Stimulated activated CD4-positive, alpha-beta T cell treated with anti-CD3 and anti-CD28 coated beads, Interleukin-15, amount 100 ng/mL, for 1 hour (primary cell): Measurements from ENCODE around the gene KLHL22.
A peak's percentile ranks its signal among the peaks of the same experiment; 100 is the strongest.
"Not testable (repeated sequence)": the region's sequence is repeated elsewhere in the genome, so short reads cannot be mapped to it uniquely, and the experiment has no call there.

Experiments
- DNase-seq, 2 donors: peaks; one replicate each; pipeline ENCODE4 v3.0.0-alpha.2; 2020; ENCODE audit warnings: low read depth in 1 of 2, low spot score in 1 of 2

The KLHL22 gene

GRCh38 chr22:20471126-20471833, 24.3 kb downstream of the KLHL22 start:
- no peak for DNase-seq

DNA sequence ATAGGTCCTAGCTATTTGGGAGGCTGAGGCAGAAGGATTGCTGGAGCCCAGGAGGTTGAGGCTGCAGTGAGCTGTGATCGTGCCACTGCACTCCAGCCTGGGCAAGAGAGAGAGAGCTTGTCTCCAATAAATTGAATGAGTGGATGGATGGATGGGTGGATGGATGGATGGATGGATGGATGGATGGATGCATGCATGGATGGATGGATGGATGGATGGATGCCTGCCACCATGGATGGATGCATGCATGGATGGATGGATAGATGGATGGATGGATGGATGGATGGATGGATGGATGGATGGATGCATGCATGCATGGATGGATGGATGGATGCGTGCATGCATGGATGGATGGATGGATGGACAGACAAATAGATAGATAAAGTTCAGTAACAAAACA, 25.1 kb downstream of the KLHL22 start:
- not testable (repeated sequence) for DNase-seq

DNA sequence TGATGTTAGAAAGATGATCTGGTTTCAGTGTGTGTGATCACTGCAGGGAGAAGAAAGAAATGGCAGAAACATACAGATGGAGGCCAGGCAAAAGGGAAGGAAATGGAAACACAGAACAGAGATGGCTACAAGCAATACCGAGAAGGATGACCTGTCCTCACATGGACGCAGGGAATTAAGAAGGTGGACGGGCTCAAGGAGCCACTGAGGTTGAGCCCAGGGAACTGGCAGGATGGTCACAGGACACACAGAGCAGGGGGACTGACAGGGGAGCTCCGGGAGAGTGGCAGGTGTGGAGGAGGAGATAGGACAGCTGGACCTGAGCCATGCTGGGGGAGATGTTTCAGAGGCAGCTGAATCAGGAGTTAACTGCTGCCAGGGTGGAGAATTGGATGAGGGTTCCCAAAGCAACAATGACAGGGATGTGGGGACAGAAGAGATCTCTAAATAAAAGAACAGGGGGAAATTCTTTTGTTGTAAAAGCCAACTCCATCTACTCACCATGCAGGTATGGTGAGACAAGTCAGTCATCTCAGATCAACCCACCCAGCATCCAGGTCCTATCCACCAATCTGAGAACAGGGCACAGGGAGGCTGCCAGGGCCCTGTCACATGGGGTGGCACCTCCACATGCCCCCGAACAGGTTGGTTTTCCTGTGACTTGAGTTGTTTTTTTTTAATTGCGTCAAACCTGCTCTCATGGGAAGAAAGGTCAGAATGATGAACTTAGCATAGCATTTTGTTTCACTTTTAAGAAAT, 26.3 kb downstream of the KLHL22 start:
- DNase-seq = no peak

- DNase-seq = no peak
Measured at GRCh38 chr22:20466659-20467379, 28.8 kb downstream of the KLHL22 start.

GRCh38 chr22:20465759-20466077, 29.9 kb downstream of the KLHL22 start:
- no peak for DNase-seq

- DNase-seq = no peak
Measured at GRCh38 chr22:20464912-20465758, 30.5 kb downstream of the KLHL22 start.

DNA sequence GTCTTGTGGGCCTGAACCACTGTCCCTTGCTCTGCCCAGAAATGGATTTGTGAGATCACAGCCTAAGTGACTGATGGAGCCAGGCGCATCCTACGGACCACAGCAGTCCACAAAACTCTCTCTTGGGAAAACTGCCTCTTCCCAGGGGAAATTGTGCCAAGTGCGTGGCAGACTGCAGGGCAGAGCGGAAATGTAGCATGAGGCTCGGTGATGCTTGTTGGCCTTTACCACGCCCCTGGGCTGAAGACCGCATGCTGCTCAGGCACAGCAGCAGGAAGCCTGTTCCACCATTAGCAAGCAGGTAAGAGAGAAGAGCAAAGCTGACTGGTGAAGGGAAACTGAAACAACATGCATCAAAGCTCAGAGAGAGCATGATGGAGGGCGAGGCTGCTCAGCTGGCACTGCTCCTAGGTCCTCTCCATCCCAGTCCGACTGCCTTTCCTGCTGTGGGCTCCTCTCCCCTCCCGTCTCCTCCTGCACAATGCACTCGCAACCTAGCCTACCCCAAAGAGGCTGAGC, 31.4 kb downstream of the KLHL22 start:
- peak; percentile 26 for DNase-seq

DNA sequence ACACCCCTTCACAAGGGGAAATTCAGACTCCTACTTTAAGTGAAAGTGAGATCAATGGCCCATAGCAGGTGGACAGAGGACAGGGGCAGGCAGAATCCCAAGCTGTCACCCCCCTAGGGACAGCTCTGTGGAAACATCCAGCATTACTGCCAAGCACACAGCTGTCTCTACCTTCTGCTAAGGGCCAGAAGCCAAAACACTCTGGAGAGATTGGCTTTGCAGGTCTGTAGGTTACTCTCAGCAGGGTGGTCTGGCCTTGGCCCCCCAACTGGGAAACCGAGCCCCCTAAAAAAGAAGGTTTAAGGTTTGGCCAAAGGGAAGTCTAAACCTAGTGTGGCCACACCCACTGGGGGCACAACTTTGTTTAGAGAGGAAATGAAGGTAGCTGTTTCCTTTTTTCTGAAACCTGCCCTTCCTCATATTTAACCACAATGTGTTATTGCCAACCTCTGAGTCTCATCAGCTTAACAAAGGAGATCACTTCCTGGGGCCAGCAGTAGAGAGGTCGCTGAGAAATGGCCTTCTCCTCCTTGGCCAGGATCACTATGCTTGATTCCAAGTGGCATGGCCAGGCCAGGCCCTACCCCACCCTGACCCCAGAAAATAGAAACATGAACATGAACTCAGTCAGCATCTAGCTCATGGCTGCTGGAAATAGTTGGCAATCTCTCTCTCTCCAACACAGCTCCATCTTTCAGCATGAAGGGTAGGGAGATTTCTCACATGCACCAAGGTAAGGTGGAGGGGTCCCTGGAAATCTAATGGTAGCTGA, 32.1 kb downstream of the KLHL22 start:
- DNase-seq = no peak

DNA sequence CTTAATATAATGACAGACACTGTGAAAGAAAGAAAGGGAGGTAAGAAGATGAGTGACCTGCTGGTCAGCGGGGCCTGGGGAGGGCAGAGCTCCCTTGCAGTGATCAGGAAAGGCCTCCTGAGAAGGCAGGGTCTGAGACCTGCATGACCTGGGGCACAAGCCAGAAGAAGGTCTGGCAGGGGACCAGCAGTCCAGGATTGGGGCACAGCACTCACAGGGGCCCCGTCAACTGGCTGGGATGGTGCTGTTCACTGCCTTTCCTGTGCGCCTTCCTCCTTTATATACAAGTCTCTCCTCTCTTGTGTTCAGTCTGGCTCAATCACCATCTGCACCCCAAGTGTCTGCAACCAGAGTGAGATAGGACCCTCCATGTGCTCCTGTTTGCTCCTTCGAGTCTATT, 35.7 kb downstream of the KLHL22 start:
- DNase-seq = no peak

DNA sequence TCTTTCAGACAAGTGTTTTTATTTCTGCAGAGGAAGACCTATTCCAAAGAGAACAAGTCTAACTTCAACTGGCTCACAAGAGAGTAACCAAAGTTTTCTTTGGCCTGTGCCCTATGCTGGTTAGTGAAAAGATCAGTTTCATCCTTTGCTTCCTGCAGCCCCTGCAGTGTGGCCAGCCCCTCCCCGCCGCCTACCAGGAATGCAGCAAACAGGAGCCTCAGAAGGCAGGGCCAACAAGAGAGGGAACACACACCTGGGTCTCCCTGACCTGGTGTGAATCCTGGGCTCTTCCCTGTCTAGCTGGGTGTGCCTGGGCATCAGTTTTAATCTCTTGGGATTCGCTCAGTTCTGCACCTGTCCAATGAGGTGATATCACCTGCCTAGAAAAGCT, 36.4 kb downstream of the KLHL22 start:
- DNase-seq = no peak

- DNase-seq = no peak
Measured at GRCh38 chr22:20458530-20459151, 37.0 kb downstream of the KLHL22 start.

- DNase-seq = no peak
Measured at GRCh38 chr22:20457506-20458240, 37.9 kb downstream of the KLHL22 start.

DNA sequence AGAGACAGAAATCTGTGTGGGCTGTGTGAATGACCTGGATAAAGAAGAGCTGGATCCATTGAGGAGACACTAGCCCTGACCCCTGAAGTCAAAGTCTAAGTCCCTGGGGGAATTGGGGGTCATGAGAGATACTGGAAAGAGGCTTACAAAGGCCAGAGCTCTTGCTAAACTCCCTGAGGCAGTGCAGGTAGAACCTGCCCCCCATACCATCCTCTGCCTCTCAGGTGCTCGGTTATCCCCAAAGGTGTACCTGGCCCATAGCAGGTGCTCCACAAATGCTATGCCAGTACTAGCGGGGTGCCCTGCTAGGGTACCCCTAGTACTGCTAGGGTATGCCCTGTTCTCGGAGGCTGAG, 38.9 kb downstream of the KLHL22 start:
- DNase-seq = no peak

DNA sequence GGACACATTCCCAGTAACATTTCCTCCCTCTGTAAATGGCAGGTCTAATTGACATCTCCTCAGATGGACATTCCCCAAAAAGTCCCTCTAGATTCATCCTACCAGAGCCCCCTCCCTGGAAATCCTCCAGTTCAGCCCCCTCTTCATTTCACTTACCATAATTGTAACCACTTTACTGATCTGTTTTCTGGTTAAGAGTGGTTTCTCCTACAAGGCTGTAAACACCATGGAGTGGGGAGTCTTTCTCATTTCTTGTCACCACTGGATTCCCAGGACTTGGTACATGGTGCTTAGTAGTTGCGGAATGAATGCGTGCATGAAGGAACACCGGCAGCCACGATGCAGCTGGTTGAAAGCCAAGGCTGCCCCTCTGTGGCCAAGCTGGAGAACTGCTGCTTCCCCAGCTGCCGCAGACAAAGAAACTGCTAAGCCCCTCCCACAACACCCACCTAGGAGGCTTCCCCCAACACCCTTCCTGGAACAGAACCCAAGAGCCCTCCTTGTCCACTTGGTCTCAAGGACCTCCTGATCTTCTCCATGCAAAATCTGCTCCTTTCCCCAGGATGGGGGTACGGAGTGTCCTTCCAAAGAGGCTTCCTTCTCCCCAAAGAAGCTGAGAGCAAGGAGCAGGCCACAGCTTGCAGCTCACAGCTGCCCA, 39.4 kb downstream of the KLHL22 start:
- peak; percentile 43 to 53 for DNase-seq

DNA sequence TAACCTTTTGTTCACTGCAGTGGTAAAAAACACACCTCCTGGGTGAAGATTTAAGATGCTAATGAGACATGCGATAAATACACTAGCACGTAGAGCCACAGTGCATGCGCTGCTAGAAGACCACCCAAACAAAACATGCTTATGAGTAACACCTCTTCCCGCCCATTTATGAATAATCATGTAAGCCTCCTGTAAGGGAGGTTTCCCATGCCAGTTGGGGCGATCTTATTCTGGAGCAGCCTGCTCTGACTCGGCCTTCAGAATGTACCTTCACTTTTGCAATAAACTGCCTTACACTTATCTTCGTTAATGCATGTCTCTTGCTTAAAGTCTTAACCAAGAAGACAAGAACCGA, 39.9 kb downstream of the KLHL22 start:
- DNase-seq = no peak

DNA sequence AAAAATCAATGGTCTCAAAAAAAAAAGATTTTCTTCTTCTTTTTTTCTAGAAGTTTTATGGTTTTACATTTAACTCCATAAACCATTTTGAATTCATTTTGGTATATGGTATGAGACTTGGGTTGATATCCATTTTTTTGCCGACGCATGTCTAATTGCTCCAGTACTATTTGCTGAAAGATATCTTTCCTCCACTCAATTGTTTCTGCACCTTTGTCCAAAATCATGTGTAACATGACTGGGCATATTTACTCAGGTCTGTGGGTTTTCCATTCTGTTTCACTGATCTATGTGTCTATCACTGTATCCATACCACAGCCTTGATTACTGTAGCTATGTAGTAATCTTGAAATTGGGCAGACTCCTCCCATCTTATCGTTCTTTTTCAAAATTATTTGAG, 42.4 kb downstream of the KLHL22 start:
- no peak for DNase-seq

- DNase-seq = no peak
Measured at GRCh38 chr22:20451920-20452319, 43.7 kb downstream of the KLHL22 start.

DNA sequence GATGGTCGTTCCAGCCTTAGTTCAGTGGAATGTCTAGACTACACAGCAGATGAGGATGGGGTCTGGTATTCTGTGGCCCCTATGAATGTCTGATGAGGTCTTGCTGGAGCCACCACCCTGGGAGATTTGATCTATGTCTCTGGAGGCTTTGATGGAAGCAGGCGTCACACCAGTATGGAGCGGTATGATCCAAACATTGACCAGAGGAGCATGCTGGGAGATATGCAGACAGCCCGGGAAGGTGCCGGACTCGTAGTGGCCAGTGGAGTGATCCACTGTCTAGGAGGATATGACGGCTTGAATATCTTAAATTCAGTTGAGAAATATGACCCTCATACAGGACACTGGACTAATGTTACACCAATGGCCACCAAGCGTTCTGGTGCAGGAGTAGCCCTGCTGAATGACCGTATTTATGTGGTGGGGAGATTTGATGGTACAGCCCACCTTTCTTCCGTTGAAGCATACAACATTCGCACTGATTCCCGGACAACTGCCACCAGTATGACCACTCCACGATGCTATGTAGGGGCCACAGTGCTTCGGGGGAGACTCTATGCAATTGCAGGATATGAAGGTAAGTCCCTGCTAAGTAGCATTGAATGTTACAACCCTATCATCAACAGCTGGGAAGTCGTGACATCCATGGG, 44.3 kb downstream of the KLHL22 start:
- DNase-seq = not testable (repeated sequence)
